Measurements from ENCODE around the gene PUSL1.

Gene PUSL1

DNA sequence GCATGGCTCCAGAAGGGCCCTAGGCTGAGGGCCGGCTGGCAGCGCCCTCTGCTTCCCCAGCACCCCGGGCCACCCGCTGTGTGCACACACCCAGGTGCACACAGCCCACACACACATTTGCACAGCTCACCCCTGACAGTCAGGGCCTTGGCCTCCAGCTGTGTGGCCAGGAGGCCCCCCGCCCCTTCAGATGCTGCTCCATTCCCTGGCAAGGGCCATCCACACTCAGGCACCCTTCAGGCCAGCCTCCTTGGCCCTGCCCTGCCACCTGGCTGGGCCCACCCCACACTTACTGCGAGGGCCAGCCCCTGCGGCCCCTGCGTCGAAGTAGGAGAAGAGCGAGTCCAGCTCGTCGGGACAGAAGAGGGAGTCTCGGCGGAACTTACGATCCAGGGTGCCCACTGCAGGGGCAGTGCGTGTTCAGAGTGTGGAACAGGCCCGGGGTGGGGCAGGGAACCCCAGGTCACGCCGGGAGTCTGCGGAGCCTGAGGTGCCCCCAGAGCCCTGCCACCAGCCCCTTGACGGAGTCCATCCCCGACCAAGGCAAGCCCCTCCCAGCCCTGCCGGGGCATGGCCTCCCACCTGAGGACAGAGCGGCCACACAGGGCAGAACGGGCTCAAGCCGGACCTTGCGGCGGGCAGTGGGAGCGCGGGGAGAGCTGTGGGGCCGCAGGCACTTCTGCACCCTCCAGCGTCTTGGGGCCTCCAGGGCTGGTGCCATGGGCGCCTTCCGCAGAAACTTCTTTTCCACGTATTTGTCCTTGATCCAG is 13.1 kb upstream of the PUSL1 start:
- CTCF ChIA-PET: interaction anchor here (0.6 to 2.1 kb wide), 2 partner anchors 14 to 173 kb away, joined by 3 to 13 read pairs; no protein-coding TSS in a partner anchor

DNA sequence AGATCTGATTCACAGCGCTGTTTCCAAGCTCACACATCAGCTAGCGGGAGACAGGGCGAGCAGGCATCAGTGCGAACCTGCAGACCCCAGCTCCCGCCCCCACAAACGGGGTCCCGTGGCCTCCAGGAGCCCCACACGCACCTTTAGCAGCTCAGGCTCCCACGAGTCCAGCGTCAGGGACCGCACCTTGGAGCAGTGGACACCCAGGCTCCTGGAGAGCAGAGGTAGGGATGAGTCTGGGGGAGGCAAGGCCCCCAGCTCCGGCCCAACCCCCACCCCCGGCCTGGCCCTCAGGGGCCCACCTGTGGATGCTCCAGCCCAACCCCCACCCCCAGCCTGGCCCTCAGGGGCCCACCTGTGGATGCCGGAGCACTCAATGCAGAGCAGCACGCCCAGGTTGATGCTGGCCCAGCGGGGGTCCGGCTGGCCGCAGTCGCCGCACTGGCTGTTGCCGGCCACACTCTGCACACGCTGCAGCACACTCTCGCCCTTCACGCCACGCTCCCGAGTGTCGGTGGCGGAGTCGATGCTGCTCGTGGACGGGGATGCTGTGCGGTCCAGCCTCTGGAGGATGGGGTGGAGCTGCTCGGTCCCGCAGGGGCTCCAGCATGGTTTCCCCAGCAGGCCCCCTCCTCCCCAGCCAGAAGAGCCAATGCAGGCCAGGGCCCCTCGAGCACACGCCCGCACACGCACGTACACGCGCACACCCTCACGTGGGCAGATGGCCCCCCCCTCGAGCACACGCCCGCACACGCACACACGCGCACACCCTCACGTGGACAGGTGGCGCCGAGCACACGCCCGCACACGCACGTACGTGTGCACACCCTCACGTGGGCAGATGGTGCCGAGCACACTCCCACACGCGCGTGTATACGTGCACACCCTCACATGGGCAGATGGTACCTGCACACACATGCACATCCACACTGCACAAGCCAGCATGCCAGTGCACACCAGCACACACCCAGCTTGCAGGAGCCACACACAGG is 12.0 kb upstream of the PUSL1 start:
- TF ChIP-seq, protein P1, sequence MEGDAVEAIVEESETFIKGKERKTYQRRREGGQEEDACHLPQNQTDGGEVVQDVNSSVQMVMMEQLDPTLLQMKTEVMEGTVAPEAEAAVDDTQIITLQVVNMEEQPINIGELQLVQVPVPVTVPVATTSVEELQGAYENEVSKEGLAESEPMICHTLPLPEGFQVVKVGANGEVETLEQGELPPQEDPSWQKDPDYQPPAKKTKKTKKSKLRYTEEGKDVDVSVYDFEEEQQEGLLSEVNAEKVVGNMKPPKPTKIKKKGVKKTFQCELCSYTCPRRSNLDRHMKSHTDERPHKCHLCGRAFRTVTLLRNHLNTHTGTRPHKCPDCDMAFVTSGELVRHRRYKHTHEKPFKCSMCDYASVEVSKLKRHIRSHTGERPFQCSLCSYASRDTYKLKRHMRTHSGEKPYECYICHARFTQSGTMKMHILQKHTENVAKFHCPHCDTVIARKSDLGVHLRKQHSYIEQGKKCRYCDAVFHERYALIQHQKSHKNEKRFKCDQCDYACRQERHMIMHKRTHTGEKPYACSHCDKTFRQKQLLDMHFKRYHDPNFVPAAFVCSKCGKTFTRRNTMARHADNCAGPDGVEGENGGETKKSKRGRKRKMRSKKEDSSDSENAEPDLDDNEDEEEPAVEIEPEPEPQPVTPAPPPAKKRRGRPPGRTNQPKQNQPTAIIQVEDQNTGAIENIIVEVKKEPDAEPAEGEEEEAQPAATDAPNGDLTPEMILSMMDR (IDR thresholded peaks at IDR 0.05; ENCODE audit: insufficient read depth, low read length, missing control alignments): no peak
- no peak overlapping the region for H3K4me3 ChIP-seq (ENCODE audit: low read depth, low read length)
- CTCF ChIA-PET: interaction anchor here (0.6 to 2.1 kb wide), 2 partner anchors 13 to 174 kb away, joined by 3 to 13 read pairs; no protein-coding TSS in a partner anchor
- DNase-seq (ENCODE audit: low read depth, low spot score): no peak
- POLR2A ChIA-PET: no interaction called here

More for the DNA sequence above, 13.1 kb upstream of the PUSL1 start:
- DNase-seq (ENCODE audit: low read depth, low spot score): no peak
- TF ChIP-seq, protein P1 (IDR thresholded peaks at IDR 0.05; ENCODE audit: insufficient read depth, low read length, missing control alignments): no peak
- POLR2A ChIA-PET: interaction anchor here (1.0 kb wide), 1 partner anchor 10 kb away, joined by 3 read pairs; no protein-coding TSS in a partner anchor
- H3K4me3 ChIP-seq (ENCODE audit: low read depth, low read length): no peak overlapping the region

DNA sequence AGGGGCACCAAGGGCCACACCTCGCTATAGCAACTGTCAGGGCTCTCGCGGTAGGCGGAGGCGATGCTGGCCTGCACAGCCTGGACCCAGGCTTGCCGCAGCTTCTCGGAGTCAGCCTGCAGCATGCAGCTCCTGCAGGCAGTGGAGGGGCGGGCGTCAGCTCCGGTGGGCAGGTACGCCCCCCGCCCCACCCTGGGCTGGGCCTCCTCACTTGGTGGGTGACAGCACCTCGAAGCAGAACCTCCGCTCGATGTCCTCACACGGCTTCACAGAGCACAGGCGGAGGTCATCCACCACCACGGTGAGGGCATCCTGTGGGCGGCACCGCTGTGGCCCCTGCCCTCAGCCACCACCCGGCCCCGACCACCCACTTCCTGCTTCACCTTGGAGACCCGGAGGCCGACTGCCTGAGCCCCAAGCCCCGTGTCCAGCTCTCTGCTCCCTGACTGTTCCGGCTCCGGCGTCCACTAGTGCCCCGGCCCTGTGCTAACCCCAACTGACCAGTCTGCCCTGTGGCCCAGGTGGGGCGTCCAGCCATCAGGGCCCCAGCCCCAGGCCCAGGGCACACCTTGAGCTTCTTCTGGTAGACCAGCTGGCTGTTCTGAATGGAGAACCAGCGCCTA is 10.5 kb upstream of the PUSL1 start:
- no peak overlapping the region for H3K4me3 ChIP-seq (ENCODE audit: low read depth, low read length)
- TF ChIP-seq, protein P1 (IDR thresholded peaks at IDR 0.05; ENCODE audit: insufficient read depth, low read length, missing control alignments): no peak
- DNase-seq (ENCODE audit: low read depth, low spot score): no peak
- CTCF ChIA-PET: no interaction called here
- POLR2A ChIA-PET: no interaction called here

DNA sequence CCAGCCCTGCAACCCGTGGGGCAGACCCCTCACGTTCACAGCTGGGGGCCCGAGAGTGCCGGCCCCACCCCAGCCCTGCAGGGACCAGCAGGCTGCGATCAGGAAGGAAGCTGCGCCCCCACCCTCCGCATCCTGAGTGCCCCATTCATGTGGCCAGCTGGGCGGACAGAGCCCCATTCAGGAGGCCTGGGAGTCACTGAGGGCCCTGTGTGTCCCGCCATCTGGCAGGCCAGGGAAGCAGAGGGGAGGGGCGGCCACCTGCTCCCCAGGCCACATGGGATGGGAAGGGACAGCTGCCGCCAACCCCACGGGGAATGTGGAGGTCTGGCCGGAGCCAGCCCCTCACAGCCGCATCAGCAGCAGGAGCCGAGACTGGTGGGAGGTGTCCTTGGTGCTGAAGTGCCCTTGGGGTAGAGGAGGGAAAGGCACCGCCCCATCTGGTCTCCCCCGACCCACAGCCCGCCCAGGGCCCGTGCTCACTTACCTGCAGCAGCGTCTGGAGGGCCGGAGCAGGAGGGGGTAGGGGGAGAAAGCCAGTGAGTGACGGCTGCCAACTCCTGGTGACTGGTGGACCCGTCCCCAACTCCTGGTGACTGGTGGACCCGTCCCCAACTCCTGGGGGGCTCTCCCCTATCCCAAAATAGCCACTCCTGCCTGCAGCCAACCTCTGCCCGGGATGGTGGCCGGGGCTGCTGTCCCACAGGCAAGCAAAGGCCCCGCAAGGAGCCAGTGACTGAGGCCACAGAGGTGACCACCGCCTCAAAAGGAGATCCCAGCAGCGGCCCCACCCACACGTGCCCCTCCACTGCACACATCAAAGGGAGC is 9.3 kb upstream of the PUSL1 start:
- ChIA-PET CTCF (interaction anchor here (1.5 kb wide), 1 partner anchor 9 kb away, joined by 8 read pairs; no protein-coding TSS in a partner anchor), POLR2A (no interaction called here)
- TF ChIP-seq, protein P1 (IDR thresholded peaks at IDR 0.05; ENCODE audit: insufficient read depth, low read length, missing control alignments): no peak
- DNase-seq (ENCODE audit: low read depth, low spot score): no peak
- H3K4me3 ChIP-seq (ENCODE audit: low read depth, low read length): no peak overlapping the region

DNA sequence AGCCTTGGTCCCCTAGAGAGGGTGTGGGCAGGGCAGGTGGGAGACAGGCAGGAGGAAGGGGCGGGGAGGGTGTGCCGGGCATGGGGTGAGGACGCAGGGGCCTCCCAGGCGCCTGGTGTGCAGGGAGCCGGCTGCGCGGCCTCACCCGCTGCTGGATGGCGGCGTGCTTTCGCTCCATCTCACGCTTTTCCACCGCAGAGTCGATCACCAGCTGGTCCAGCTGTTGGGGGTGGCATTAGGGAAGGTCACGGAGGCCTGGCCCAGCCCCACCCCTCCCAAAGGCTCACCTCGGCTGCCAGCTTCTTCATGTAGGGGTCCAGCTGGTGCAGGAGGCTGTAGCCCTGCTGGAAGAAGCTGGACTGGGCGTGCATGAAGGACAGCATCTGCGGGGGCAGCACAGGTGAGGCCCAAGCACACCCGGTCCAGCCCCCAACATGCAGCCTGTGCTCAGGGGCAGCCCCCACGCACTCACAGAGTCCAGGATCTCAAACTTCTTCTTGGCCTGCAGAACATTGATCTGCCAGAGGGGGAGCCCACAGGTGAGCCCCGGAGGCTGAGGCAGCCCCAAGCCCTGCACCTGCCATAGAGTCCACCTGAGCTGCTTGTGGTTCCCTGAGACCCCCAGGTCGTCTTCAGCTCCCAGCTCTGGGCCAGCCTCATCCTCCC is 8.6 kb upstream of the PUSL1 start:
- no peak overlapping the region for H3K4me3 ChIP-seq (ENCODE audit: low read depth, low read length)
- no peak for DNase-seq (ENCODE audit: low read depth, low spot score)
- ChIA-PET CTCF (interaction anchor here (1.0 to 1.5 kb wide), 3 partner anchors 9 to 177 kb away, joined by 3 to 8 read pairs (median 3); no protein-coding TSS in a partner anchor), POLR2A (no interaction called here)
- TF ChIP-seq, protein P1 (IDR thresholded peaks at IDR 0.05; ENCODE audit: insufficient read depth, low read length, missing control alignments): peak; percentile 18
